ENCODE results near the gene MYH1.
"Not testable (repeated sequence)": the region's sequence is repeated elsewhere in the genome, so short reads cannot be mapped to it uniquely, and the experiment has no call there.

Gene MYH1

DNA sequence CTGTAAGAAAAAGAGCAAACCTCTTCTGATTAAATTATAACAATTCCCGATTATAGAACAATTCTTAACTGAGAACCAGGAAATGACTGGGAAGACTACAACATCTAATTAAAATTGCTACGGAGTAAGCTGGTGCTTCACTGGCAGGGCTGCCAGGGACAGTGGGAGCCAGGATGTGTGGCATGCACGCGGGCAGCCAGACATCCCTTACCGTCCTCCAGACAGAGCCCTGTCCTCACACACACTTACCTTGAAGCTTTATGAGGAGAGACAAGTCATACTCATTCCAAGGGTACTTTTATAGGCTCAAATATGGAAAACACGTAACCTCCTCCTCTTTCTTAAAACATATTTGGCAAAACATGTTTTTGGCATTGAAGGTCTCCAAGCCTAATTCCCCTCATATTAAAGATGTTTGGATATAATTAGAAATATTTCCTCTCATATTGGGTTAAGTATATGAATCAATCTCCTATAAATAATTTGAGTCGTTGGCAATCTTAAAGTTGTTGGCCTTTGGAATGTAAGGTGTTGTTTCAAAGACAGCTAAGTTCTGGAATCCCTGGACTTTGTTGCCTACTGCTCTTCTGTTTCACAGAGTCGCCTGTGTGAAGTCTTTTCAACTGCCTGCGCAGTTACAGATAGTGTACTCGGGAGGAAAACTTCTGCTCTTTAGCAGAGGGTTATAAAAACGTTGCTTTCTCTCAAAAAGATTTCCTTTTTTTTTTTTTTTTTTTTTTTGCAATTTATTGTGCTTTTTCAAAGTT is at the start of gene MYH1:
Gene MYH1 (minus strand): TSS at position 272 of the 767 bp plus-strand sequence. CDS start 1,900 bp downstream, outside the sequence.
- no peak for DNase-seq

DNA sequence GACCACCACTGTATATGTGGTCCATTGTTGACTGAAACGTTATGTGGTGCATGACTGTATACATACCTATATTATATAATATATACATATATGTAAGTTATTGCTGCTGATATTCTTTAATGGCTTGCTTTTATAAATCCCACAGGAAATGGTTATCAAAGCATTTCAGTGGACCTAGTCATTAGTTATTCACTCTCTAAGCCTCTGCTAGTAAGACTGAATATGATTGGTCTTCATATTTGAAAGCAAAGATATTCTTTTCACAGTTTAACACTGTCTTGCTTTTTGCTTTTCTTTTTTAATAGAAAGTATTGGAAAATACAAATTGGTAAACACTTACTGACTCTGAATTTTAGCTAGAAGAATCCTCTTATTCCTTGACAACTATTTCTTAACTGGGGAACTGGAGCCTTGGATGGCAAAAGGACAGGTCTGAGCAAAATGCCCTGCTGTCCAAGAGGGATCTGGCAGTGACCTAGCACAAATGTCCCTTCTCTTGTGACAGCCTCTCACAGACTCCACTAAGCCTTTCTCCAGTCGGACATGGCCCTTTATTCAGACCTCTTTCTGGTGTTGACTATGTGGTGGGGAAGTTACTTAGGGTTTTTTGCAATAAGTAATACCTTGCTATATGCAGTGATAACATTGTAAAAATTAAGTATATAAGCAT is 45.8 kb upstream of the MYH1 start:
- no peak for DNase-seq

DNA sequence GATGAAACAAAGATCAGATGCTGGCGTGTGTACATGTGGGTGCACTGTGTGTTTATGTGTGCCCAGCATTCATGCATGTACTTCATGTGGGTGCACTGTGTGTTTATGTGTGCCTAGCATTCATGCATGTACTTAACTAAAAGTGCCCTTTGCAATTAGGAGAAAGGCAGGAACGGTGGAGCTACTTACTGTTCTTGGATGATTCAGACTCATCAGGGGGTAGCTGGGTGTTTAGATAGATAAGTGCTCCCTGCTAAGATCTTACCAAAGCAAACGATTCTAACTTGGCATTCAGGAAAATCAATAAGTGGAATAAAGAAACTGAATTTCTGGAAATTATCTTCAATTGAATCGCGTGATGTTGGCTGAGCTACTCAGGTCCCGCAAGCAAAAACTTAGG is 39.7 kb upstream of the MYH1 start:
- DNase-seq: no peak

DNA sequence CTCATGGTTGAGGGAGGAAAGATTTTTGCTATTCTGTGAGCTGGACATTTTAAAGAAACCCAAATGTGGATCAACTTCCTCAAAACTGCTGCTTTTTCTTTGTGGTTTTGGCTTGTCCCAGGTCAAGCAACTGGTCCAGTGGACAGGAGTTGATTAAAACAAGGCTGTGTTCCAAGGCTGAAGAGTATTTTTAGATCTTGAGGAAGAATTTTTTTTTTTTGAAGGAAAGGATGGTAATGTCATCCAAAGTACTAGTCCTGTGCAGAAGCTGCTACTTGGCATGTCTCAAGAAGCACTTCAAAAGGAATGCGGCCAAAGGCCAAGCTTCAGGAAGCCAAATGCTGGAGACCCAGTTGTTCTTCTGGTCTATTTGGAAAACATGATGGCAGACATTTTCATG is 39.1 kb upstream of the MYH1 start:
- DNase-seq: no peak

DNA sequence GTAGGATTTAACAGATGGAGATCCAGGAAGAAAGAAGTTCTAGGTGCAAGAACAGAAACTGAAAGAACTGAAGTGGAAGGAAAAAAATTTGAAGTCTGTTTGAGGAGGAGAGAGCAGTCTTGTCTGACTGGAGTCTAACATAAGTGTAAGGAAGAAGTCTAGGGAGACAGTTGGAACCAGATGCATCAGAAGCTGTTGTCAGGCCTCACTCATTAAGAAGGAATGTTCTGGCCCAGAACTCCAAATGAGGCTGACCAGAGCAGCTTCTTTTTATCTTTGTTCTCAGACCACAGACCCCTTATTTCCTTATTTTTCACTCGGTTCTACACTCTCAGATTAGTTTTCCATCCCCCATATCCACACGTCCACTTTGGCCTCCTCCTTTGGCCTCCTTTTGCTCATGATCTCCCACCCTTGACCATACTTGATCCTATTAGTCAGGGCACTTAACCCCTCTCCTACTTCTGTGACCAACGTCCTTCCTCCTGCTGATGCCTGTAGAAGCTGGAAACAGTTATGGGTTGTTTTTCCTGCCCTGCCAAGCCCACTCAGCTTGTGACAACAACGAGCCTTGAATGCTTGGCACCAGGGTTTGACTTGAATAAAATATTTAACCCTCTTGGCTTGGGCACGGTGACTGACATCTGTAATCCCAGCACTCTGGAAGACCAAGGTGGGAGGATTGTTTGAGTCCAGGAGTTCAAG is 38.1 kb upstream of the MYH1 start:
- DNase-seq: no peak

DNA sequence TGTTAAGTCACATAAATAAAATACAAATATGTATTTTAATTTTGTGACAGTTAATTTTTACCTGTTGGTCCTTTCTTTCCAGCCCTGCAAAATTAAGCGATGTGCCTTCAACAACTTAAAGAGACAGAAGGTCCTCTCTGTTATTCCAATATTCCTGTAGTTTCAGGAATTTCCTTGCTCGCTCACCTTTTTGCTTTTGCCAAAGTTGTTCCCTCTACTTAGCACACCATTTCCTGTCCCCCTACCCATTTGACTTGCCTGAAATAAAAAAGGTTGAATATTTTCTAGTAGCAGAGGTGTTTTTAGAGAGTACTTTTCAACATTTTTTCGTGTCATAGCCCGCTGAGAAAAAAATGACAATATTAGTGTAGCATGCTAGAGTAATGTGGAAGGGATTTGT is 31.7 kb upstream of the MYH1 start:
- no peak for DNase-seq

DNA sequence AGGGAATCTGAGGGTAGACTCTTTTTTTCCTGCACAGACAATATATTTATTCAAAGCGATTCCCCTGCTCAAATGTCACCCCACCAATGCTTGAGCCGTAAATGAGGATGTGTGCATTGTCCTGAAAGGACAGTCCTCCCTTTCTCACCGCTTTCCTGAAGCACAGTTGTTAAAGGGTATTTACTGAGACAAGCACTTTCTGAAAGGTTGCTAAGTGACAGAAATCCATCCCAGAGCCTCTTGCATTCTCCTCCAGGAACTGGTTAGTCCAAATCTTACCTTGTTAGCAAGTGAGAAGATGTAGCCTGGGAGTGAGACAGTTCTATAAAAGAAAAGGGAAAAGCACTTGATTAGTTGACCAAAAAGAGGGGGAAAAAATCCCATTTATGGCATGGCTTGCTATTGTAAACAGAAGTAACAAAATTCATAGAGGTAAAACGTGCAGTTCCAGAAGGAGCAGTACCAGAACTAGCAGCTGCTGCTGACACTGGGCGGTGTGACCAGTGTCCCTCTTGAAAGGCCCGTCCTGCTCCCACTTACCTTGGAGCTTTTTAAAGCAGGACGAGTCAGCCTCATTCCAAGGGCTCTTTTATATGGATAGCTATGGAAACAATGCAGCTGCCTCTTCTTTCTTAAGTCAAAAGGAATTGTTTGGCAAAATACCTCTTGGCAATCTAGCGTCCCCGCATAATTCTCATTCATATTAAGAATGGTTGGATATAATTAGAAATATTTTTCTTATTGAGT is 30.9 kb upstream of the MYH1 start, which contains the start of gene MYH2:
Gene MYH2 (minus strand): TSS at position 563 of the 747 bp plus-strand sequence. CDS start 1,738 bp downstream, outside the sequence.
- no peak for DNase-seq

DNA sequence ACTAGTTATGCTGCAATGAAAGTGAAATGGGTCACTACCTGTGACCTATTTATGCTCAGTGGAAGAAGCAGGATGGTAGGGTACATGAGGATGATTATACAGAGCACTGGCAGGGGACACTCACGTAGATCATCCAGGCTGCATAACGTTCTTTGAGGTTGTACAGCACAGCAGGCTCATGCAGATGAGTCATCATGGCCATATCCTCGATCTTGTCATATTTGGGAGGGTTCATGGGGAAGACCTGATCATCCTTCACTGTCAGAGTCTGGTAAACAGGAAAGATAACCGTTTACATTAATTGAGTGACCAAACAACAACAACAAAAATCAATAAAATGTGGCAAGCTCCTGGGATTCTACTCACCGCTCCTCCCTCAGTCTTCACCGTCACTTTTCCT is 29.0 kb upstream of the MYH1 start:
- no peak for DNase-seq

DNA sequence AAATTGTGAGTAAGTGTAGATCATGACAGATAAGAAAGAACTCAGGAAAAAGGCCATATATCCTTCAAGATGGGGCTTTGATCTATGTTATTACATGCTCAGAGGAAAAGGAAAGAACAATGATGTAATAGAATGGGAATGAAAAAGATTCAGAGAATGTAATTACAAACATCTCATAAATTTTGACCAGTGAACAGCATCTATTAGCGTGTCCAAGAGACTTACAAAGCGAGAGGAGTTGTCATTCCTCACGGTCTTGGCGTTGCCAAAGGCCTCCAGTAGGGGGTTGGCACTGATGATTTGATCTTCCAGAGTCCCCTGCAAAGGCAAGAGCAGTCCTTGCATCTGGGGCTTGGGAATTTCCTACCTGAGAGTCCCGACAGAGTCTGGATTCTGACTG is 25.1 kb upstream of the MYH1 start:
- DNase-seq: not testable (repeated sequence)

DNA sequence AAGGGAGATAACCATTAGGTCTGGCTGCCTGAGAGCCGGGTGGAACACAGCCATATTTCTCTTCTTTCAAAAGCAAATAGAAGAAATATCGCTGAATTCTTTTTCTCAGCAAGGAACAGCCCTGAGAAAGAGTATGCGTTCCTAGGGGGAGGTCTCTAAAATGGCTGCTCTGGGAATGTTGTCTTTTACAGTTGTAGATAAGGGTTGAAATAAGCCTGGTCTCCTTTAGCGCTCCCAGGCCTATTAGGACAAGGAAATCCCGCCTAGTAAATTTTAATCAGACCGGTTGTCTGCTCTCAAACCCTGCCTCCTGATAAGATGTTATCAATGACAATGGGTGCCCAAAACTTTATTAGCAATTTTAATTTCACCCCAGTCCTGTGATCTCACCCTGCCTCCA is 22.8 kb upstream of the MYH1 start:
- not testable (repeated sequence) for DNase-seq

DNA sequence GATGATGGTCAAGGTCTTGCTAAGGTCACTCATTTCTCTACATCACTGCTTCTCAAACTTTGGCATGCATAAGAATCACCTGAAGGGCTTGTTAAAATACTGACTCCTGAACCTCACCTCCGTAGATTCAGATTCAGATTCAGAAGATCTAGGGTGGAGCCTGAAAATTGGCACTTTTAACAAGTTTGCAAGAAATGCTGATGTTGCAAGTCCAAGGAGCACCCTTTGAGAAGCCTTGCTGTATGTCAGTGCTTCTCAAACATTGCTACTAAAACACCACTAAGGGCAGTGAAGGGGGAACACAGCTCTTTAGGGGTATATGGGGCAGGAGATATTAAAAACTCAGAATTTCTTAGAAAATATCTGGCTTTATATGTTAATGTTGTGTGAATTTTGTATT is 13.7 kb upstream of the MYH1 start:
- DNase-seq: no peak

DNA sequence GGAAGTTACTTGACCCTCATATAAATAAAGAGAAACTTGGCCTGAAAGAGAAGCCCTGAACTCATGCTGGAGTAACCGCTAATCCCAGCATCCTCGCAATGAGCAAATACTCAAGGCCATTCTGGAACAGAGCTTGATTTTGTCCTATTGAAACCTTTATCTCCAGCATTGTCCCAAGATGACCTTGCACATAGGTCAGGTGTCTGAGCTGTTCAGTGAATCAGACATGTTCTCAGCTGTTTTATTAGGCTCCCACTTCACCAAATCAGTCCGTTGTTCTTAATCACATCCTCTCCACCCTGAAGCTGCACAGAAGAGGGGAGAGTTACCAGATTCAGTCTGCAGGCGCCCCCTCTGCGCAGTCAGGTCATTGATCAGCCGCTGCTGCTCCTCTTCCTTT is 9.1 kb upstream of the MYH1 start:
- DNase-seq: no peak

DNA sequence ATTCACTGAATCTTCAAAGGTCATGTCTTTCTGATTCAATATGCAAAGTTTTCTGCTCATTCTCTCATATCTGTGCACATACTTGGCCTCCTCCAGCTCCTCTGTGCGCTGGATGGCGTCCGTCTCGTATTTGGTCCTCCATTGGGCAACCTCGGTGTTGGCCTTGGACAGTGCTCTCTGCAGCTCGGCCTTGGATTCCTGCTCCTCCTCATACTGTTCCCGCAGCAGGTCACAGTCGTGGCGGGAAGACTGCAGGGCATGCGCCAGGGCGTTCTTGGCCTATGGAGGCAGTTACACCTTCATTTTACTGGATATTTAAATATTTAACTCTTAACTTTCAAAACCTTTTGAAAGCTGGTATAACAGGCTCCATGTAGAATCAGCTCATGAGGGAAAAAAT is 8.2 kb upstream of the MYH1 start:
- no peak for DNase-seq

DNA sequence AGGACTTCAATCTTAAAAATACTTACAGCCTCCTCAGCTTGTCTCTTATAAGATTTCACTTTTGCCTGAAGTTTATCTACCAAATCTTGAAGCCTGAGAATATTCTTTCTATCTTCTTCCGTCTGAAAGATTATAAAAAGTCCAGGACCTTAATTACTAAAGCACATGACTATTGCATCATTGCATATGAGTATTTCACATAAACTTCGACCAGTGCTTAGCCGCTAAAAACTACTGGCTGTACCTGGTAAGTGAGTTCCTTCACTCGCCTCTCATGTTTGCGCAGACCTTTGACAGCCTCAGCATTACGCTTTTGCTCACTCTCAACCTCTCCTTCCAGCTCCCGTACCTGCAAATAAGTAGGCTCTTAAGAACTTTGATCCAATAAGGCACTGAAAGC is 4.7 kb upstream of the MYH1 start:
- DNase-seq: no peak

DNA sequence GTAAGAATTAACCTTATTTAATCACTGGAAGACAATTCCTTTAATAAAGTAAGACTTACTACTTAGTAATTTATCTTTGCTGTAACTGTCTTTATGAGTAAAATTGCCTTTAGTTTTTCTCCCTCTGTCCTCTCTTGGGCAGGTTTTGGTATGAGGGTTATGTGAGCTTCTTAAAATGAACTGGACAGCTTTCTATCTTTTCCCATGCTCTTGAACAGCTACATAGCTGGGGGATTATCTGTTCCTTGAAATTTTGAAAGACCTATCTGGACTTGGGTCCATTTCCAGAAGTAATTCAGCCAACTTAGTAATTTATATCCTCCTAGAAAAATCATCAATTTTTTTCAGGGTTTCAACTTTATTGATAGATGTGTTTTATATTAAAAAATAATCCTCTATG is 3.6 kb upstream of the MYH1 start:
- no peak for DNase-seq

DNA sequence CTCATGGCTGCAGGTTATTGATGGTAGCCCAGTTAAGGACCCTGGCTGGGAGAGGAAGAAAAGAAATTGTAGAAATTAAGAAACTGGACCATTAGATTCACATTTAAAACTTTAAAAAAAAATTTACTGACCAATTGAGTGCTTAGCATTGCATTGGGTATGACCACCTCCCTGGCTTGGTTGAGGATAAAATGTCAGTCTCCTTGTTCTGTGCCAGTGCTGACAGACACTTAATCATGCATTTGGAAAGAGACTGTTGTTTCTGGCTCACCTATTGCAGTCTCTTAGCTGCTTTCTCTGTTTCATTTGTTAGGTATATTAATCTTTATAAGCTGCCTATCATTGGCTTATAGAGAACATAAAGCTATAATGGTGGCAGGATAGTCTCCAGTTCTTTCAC is 1.7 kb downstream of the MYH1 start:
- DNase-seq: no peak

DNA sequence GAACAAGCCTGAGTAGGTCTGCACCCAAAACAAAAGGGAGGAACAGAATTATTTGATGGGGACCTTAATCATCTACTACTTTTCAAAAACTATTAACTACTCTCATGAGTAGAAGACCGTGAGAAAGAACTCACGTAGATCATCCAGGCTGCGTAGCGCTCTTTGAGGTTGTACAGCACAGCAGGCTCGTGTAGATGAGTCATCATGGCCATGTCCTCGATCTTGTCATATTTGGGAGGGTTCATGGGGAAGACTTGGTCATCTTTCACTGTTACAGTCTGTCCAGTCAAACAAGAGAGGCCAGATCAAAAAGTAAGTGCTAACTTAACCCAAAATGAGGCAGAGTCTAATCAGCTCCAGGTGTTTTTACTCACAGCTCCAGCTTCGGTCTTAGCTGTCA is 2.3 kb downstream of the MYH1 start:
- no peak for DNase-seq

DNA sequence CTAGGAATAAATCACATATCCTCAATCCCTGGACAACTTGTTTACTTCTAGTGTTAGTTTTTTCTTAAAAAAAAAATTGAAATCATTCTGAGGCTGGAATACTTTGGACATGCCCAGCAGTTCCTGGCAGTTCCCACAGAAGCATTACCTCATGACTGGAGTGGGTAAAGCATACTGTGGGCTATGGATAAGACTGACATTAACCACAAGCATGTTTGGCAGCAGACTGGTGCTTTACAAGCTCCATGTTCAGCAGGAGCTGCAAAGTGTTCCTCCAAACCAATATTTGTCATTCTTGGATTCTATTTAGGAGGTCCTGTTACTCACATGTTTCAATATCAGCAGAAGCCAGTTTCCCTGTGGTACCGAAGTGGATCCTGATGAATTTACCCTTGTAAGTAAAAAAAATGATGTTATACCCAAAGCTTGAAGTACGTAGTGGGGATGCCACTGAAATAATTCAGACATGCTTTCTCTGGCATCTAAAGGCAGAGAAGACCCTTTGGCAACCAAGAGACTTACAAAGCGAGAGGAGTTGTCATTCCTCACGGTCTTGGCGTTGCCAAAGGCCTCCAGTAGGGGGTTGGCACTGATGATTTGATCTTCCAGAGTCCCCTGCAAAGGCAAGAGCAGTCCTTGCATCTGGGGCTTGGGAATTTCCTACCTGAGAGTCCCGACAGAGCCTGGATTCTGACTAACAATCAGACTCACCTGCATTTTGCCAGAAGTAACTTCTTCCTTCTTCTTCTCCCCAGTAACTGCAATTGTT is 4.9 kb downstream of the MYH1 start:
- no peak for DNase-seq

DNA sequence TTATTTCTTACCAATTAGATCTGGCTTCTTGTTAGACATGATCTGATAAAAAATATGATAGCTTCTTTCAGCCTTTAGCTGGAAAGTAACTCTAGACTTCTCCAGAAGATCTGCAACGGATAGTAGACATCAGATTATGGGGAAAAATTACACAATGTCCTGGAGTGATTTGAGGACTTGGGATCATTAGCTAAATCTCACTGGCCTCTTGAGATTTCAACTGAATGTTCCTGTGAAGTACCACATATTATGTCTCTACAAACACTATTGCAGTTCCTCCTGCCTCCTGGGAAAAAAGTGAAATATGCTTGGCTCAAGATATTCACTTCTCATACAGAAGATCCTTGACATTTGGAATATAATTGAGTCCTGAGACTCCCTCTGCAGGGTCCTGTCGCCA is 5.5 kb downstream of the MYH1 start:
- DNase-seq: no peak

DNA sequence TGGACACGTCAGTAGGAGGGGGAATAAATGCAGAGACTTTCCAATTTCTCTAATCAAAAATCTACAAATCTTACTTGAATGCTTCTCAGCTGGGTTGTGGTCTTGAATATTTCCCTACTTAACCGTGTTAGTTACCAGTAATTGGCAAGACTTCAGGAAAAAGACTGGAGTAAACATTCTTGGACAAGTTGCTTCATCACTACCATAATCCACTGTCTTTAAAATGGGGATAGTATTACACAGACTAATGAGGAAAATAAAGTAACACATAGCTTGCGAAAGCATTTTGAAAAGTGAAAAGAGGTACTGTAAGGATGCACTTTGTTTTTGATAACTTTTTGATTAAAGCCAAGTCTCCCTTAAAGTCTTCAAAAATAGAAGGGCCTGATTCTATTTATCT is 18.4 kb downstream of the MYH1 start:
- no peak for DNase-seq

DNA sequence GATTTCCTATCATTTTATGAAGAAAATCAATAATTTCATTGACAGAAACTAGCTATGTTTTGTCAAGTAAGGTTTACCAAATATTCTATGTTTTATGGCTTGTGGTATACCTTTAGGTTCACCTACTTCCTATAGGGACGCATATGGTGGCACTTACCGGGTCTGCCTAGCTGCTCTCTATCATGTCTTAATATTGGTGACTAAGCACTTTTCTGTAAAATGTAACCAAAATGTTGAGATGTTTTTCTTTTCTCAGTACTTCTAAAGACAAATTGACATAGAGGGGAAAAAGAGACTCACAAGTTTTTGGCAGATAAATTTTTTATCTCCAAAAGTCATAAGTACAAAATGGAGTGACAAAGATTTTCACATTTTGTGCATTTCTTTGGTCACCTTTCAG is 26.3 kb downstream of the MYH1 start:
- no peak for DNase-seq

DNA sequence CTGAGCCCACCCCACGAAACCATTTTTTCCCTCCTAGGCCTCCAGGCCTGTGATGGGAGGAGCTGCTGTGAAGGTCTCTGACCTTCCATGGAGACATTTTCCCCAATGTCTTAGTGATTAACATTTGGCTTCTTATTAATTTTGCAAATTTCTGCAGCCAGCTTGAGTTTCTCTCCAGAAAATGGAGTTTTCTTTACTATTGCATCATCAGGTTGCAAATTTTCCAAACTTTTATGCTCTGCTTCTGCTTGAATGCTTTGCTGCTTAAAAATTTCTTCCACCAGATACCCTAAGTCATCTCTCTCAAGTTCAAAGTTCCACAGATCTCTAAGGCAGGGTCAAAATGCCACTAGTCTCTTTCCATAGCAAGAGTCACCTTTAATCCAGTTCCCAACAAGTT is 36.1 kb downstream of the MYH1 start:
- no peak for DNase-seq
